Tibial artery (tissue), 4 donors: ENCODE data around the gene GABBR2.

Source experiments
- DNase-seq, 2 donors: peaks; one replicate each; pipeline ENCODE4 v3.0.0-alpha.2; 2019
- H3K27ac ChIP-seq, 2 donors: fragments of 200-600 bp; sonication (generic) in 1 of 2; 1 replicate in 1 of 2; 2 replicates in 1 of 2; pipeline ENCODE4 v1.5.1; 2018 to 2019; ENCODE audit warnings: mild to moderate bottlenecking in 1 of 2
- H3K27me3 ChIP-seq, 2 donors: fragments of 200-600 bp; sonication (generic) in 1 of 2; one replicate each; pipeline versions ENCODE4 v1.5.1 to v1.6.0; 2016 to 2019
- H3K36me3 ChIP-seq, 3 donors: fragments of 200-600 bp; sonication (generic) in 2 of 3; one replicate each; pipeline ENCODE4 v1.5.1; 2016 to 2019; ENCODE audit warnings: mild to moderate bottlenecking in 2 of 3
- H3K4me1 ChIP-seq, 4 donors: fragments of 200-600 bp; sonication (generic) in 2 of 4; 1 replicate in 3 of 4; 2 replicates in 1 of 4; pipeline ENCODE4 v1.5.1; 2016 to 2019
- H3K4me3 ChIP-seq, 2 donors: fragments of 200-600 bp; sonication (generic) in 1 of 2; 1 replicate in 1 of 2; 2 replicates in 1 of 2; pipeline ENCODE4 v1.5.1; 2018 to 2019; ENCODE audit warnings: mild to moderate bottlenecking in 2 of 2
- H3K9me3 ChIP-seq, 3 donors: fragments of 200-600 bp; sonication (generic) in 1 of 3; one replicate each; pipeline ENCODE4 v1.5.1; 2016 to 2019
- intact Hi-C: fragments of 100-400 bp; cut with DNase I; formaldehyde crosslinking; loops from one replicate; pipeline ENCODE4 v1.15.0; 2023; ENCODE audit warnings: low total_unique reads
- TF ChIP-seq, protein P1 (sequence below), 2 experiments: fragments of 200-600 bp in 1 of 2; fragments of 450-650 bp in 1 of 2; IDR thresholded peaks; one replicate each; pipeline ENCODE4 v1.5.1; 2017 to 2019; ENCODE audit warnings: antibody characterized with exemption in 2 of 2, mild to moderate bottlenecking in 1 of 2, moderate library complexity in 1 of 2

The GABBR2 gene

GRCh38 chr9:98707166-98708102, 1.3 kb downstream of the GABBR2 start:
- H3K27ac ChIP-seq: no peak overlapping the region
- peaks cover 0 to 24% (median 20%) of the 10 kb centered on the region in 4 donors for H3K4me1 ChIP-seq
- peaks cover 0 to 81% of the 10 kb centered on the region in 2 donors for H3K27me3 ChIP-seq
- H3K9me3 ChIP-seq: no peaks in the 10 kb centered on the region
- TF ChIP-seq, protein P1, sequence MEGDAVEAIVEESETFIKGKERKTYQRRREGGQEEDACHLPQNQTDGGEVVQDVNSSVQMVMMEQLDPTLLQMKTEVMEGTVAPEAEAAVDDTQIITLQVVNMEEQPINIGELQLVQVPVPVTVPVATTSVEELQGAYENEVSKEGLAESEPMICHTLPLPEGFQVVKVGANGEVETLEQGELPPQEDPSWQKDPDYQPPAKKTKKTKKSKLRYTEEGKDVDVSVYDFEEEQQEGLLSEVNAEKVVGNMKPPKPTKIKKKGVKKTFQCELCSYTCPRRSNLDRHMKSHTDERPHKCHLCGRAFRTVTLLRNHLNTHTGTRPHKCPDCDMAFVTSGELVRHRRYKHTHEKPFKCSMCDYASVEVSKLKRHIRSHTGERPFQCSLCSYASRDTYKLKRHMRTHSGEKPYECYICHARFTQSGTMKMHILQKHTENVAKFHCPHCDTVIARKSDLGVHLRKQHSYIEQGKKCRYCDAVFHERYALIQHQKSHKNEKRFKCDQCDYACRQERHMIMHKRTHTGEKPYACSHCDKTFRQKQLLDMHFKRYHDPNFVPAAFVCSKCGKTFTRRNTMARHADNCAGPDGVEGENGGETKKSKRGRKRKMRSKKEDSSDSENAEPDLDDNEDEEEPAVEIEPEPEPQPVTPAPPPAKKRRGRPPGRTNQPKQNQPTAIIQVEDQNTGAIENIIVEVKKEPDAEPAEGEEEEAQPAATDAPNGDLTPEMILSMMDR (IDR thresholded peaks at IDR 0.05): no peak
- DNase-seq: no peak
- H3K4me3 ChIP-seq: no peak overlapping the region
- H3K36me3 ChIP-seq: no peaks in the 10 kb centered on the region
- intact Hi-C loops: no loop called here

DNA sequence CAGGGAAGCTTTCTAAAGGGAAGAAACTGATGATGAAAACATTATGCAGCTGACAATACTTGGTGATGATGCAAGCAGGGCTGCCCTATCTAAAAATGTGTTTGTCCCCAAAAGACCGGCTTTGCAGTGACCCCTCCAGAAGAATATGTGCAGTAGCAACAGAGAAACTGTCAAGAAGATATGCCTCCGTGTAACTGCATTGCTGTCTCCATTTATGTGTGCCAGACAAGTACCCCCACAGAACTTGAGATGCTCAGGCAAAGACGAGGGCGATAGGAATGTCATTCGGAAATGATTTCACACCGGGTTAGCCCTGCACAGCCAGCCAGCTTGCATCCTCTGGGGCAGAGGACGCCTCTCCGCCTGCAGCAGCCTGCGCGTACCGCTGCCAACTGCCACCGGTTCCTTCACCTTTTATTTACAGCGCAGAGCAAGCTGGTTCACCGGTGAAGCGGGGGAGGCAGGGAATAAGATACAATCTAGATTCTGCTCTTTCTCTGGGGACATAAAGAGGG, 2.0 kb downstream of the GABBR2 start:
- H3K4me1 ChIP-seq: peaks cover 0 to 24% (median 20%) of the 10 kb centered on the region in 4 donors
- TF ChIP-seq, protein P1 (IDR thresholded peaks at IDR 0.05): no peak
- no peak overlapping the region for H3K27ac ChIP-seq
- intact Hi-C loops: no loop called here
- H3K27me3 ChIP-seq: peaks cover 0 to 80% of the 10 kb centered on the region in 2 donors
- no peaks in the 10 kb centered on the region for H3K9me3 ChIP-seq
- no peak overlapping the region for H3K4me3 ChIP-seq
- DNase-seq: no peak
- H3K36me3 ChIP-seq: no peaks in the 10 kb centered on the region

DNA sequence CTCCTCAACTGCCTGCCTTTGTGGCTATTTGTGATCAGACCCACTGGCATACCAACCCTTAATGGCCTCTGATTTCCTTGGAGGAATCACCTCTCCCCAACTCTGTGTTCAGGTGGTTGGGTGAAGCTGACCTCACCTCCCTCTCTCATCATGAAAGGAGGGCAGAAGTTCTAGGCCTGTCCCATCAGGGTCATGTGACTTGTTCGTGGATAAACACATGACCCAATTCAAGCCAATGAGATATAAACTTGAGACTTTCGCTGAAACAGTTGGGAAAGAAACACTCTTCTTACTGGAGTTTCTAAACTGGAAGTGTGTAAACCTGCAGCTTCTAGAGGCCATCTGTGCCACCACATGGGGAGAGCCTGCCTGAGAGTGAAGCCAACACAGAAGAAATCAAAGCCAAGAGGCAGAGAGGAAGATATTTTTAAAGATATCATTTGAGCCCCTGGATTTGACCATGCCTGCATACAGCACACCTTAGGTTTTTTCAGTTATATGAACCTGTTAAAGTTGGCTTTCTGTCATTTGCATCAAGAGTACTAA, 5.8 kb downstream of the GABBR2 start:
- Histone ChIP-seq H3K36me3 (no peaks in the 10 kb centered on the region), H3K4me3 (no peak overlapping the region), H3K27ac (no peak overlapping the region), H3K9me3 (peaks cover 0 to 6% (median 0%) of the 10 kb centered on the region in 3 donors), H3K4me1 (peaks cover 0 to 11% (median 10%) of the 10 kb centered on the region in 4 donors), H3K27me3 (peaks cover 0 to 48% of the 10 kb centered on the region in 2 donors)
- no peak for DNase-seq
- TF ChIP-seq, protein P1 (IDR thresholded peaks at IDR 0.05): no peak
- intact Hi-C loops: no loop called here

GRCh38 chr9:98702340-98702739, 6.4 kb downstream of the GABBR2 start:
- peaks cover 0 to 42% of the 10 kb centered on the region in 2 donors for H3K27me3 ChIP-seq
- intact Hi-C loops: no loop called here

GRCh38 chr9:98701576-98701975, 7.2 kb downstream of the GABBR2 start:
- TF ChIP-seq, protein P1 (IDR thresholded peaks at IDR 0.05): no peak
- no peak for DNase-seq
- no peak overlapping the region for H3K4me3 ChIP-seq
- intact Hi-C loops: no loop called here
- H3K4me1 ChIP-seq: no peaks in the 10 kb centered on the region
- peaks cover 0 to 39% of the 10 kb centered on the region in 2 donors for H3K27me3 ChIP-seq
- H3K36me3 ChIP-seq: no peaks in the 10 kb centered on the region
- H3K9me3 ChIP-seq: peaks cover 0 to 6% (median 0%) of the 10 kb centered on the region in 3 donors
- no peak overlapping the region for H3K27ac ChIP-seq

More at GRCh38 chr9:98702340-98702739, 6.4 kb downstream of the GABBR2 start:
- TF ChIP-seq, protein P1 (IDR thresholded peaks at IDR 0.05): no peak
- Histone ChIP-seq H3K9me3 (peaks cover 0 to 6% (median 0%) of the 10 kb centered on the region in 3 donors), H3K4me3 (no peak overlapping the region), H3K36me3 (no peaks in the 10 kb centered on the region), H3K4me1 (peaks cover 0 to 6% (median 5%) of the 10 kb centered on the region in 4 donors), H3K27ac (no peak overlapping the region)
- DNase-seq: no peak
